GM12865 (cell line): ENCODE data around the gene ADARB2.

Experiments used
- DNase-seq: peaks from one replicate; pipeline ENCODE4 v3.0.0; 2010; ENCODE audit warnings: low read depth
- H3K4me3 ChIP-seq: 2 replicates; pipeline ENCODE4 v1.5.1; 2011; ENCODE audit warnings: mild to moderate bottlenecking, low read depth, low read length, control low read depth
- CTCF ChIP-seq: IDR thresholded peaks from 2 replicates; pipeline ENCODE4 v1.5.1; 2011; ENCODE audit warnings: low read length, control low read depth, low read depth, inconsistent platforms; ENCODE audit not compliant: insufficient read depth; ENCODE audit errors: missing control alignments

The ADARB2 gene

GRCh38 chr10:1148855-1149605 lies 588.3 kb downstream of the ADARB2 start:
- no peak for DNase-seq
- TF ChIP-seq CTCF: no peak

GRCh38 chr10:1147810-1148209 lies 589.5 kb downstream of the ADARB2 start:
- no peak overlapping the region for H3K4me3 ChIP-seq
- no peak for TF ChIP-seq CTCF
- DNase-seq: no peak

More at GRCh38 chr10:1148855-1149605, 588.3 kb downstream of the ADARB2 start:
- no peak overlapping the region for H3K4me3 ChIP-seq

GRCh38 chr10:1142596-1142995 lies 594.7 kb downstream of the ADARB2 start:
- peak; percentile 24 for TF ChIP-seq CTCF
- DNase-seq: no peak
- H3K4me3 ChIP-seq: no peak overlapping the region

- DNase-seq: no peak
- TF ChIP-seq CTCF: no peak
- no peak overlapping the region for H3K4me3 ChIP-seq
These were observed 595.6 kb downstream of the ADARB2 start for GRCh38 chr10:1141701-1142100.

GRCh38 chr10:1141261-1141660 lies 596.1 kb downstream of the ADARB2 start:
- no peak overlapping the region for H3K4me3 ChIP-seq
- TF ChIP-seq CTCF: no peak

GRCh38 chr10:1138529-1138928 lies 598.8 kb downstream of the ADARB2 start:
- H3K4me3 ChIP-seq: no peak overlapping the region
- TF ChIP-seq CTCF: no peak
- DNase-seq: no peak

More at GRCh38 chr10:1141261-1141660, 596.1 kb downstream of the ADARB2 start:
- no peak for DNase-seq
